DMS53 treated with DMSO at 0.1 percent for 48 hours (cell line): ENCODE measurements around the gene TMEM238.

Experiments
- DNase-seq: peaks from one replicate; lab custom pipeline; 2025; ENCODE audit not compliant: unreplicated experiment; lab: John Stamatoyannopoulos, UW

TMEM238 gene

DNA sequence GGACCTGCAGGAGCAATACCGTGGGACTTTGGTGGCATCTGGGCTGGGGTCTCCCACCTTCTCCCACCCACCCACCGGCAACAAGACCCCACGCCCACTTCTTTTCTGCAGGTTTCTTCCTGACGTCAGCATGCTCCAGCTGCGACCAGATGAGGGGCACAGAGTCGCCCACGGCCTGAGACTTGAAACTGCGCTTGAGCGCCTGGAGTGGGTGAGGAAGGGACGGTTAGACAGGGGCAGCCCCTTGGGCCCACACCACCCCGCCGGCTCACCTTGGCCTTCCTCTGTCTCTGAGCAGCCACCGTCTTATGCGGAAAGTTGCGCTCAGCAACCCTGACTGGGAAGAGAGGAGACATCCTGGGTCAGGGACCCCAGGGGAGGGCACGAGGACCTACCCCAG, 23.2 kb downstream of the TMEM238 start:
- no peak for DNase-seq

DNA sequence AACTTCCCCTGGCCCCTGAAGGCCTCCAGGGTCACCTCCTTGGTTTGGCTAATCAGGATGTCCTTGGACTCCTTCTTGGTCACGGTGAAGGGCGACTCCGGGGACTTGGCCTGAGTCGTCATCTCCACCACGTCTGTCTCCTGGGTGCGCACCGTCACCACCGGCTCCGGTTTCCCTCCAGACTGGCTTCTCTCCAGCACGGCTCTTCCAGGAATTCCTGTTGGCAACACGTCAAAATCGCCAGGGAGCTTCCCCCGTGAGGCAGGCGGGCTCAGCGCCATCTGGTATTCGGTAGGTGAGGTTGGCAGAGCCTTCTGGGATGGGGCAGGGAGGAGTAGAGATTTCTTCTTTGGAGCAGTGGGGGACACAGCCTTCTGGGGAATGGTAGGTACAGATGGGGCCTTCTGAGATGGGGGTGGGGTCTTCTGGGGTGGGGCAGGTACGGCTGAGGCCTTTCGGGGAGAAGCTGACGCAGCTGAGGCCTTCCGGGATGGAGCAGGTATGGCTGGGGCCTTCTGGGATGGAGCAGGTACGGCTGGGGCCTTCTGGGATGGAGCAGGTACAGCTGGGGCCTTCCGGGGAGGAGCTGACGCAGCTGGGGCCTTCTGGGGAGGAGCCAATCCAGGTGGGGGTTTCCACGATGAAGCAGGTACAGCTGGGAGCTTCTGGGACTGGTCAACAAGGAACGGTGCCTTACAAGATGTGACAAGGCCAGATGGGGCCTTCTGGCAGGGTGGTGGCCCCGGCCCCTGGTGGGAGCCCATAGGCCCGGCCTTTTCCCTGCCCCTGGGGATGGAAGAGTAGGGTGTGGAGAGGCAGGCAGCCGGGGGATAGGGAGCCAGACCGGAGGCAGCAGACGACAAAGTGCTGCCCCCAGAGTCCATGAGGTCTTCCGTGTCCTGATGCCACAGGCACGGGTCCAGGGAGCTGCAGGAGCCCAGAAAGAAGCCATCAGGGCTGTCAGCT, 24.9 kb downstream of the TMEM238 start:
- no peak for DNase-seq

DNA sequence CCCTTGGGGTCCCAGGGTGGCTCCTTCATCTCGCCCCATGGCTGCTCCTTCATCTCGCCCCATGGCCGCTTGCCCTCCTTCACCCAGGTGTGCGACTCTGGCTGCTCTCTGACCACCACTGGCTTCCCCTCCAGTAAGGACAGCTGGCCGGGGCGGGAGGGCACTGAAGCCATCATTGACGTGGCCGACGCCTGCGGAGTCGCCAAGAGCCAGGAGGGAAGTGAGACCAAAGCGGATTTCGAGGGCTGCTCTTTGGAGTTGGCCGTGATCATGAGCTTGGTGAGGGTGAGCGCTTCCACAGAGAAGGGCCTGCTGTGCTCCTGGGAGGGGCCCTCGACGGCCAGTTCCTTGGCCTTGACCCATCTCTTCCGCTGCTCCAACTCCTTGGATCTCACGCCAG, 25.6 kb downstream of the TMEM238 start:
- DNase-seq = no peak

DNA sequence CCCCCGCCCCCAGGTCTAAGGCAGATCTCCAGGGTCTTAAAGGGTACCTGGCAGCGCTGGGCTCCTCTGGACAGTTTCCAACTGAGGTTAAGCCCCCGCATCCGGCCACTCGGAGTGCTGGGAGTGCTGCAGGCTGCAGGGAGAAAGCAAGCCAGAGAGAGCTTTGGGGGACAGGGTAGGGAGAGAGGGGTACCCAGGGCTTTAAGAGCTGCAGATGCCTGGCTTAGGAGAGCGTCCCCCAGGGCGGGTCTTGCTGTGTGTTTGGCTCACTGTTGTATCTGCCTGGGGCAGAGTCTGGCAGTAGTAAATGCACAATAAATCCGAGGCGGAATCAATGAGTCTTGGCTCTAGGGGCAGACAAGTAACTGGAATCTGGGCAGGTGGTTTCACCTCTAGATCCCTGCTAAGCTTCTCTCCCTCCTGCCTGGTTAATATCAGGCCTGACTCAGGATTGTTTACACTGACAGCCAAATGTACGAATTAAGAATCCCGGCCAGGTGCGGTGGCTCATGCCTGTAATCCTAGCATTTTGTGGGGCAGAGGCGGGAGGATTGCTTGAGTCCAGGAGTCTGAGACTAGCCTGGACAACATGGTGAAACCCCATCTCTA, 28.8 kb downstream of the TMEM238 start:
- DNase-seq = no peak

DNA sequence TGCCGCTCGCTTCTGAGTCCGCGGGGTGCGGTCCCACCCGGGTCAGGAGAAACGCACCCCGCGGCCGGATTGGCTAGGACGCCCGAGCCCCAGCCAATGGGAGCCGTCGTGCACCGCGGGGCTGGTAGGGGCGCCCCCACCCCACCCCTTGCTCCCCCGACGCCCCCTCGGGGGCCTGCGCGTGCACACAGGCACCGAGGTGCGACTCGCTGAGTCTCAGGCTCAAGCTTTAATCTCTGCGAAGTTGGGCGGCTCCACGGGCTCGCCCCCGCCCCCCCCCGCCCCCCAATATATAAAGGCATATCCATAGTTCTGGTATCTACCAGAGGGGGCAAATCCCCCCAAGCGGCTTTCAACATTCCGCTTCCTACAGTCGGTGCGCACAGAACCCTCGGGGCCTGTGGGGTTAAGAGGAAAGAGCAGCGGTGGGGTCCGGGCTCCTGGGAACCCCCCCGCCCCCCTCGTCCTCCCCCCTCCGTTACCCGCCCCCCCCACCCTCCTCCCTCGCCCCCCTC, 29.3 kb downstream of the TMEM238 start, which contains the start of gene COX6B2:
COX6B2 (minus strand) TSS at position 22 of the 515 bp plus-strand sequence. CDS start 198 bp downstream, outside the sequence.
- DNase-seq = no peak

DNA sequence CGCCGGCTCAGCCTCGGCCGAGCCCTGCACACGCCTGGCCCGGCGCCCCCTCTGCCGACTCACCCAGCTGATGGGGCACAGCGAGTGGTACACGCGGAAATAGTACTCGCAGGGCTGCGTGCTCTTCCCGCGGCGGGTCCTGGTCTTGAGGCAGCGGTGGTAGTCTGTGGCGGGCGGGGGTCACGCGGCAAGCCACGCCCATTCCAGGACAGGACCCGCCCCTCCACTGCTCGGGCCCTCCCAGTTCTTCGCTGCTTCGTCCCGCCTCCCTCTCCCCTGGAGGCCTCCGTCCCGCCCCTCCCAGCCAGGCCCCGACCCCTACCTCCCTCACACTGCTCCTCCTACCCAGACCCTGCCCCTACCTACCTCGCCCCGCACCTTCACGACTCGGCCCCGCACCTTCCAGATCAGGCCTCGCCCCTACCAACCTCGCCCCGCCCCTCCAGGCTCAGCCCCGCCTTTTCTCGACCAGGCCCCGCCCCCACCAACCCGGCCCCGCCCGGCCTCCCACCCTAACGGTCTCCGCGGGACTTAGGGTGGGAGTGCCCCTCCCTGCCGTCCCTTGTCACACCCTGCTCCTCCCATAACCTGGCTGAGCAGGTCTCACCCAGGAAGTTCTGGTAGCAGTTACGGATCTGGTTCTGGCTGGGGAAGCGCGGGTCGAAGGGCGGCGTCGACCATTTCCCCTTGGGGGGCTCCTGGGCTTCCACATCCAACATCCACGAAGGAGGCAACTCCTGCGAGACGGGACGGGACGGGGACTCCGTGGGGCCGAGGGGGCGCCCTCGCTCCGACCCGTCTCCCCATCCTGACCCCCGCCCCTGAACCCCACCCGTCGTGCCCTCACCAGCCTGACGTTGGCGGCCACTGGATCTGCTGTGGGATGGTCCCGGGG, 30.0 kb downstream of the TMEM238 start:
- no peak for DNase-seq

DNA sequence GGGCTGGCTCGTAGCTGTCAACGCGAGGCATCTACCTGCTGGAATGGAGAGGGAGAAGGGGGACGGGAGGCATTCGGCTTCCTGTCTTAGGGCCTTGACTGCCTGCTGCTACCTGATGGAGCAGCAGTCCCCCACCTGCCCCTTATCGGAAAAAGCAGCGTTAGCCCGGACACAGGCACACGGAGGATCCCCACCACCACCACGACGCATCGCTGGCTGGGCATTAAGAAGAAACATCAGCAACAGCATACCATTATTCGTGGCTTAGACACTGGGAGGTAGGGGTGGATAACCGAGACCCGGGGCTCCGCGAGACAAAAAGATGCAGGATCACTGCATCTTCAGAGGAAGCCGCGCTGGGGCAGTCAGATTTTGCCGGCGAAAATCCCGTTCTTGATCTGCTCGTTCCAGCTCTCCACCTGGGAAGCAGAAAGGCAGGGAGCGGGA, 30.7 kb downstream of the TMEM238 start:
- no peak for DNase-seq

DNA sequence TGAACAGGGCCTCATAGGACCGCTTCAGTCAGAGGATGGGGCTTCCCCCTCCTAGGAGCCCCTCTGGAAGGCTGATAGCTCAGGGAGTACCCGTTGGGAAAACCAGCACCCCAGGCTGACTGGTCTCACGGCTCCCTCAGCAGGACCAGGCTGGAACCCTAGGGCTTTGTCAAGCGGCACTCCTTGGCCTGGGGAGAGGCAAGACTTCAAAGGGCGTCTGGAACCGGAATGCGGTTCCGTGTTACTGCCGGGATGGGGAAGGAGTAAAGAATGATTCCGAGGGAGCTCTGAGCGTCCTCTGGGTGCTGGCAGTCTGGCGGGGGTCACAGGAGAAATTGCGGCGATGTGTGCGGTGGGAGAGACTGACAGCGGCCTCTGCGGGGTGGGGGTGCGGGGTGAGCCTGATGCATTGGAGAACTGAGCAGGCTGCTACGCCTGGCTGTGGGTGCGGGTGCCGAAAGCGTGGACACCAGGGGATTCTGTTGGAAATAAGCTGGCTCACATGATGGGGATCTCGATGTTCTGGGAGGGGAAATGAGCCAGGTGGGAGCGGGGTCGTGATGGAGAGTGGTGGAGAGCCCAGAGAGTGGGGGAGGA, 31.4 kb downstream of the TMEM238 start:
- no peak for DNase-seq

DNA sequence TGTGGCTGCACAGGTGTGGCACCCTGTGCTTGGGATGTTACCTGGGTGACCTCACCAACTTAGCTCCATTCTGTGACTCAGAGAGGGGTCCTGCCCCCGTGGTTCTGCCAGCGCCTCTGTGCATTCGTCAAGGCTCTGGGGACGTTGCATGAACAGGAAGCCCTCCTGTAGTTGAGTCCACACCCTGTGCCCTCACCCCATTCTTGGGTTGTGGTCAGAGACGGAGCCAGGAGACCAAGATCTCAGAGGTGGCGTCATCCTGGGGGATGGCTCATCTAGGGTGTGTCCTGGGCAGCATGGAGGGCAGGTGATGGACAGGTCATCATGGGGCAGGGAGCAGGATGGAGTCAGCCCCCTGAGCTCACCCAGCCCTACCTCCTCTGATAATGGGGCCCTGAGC, 32.1 kb downstream of the TMEM238 start:
- DNase-seq = no peak

DNA sequence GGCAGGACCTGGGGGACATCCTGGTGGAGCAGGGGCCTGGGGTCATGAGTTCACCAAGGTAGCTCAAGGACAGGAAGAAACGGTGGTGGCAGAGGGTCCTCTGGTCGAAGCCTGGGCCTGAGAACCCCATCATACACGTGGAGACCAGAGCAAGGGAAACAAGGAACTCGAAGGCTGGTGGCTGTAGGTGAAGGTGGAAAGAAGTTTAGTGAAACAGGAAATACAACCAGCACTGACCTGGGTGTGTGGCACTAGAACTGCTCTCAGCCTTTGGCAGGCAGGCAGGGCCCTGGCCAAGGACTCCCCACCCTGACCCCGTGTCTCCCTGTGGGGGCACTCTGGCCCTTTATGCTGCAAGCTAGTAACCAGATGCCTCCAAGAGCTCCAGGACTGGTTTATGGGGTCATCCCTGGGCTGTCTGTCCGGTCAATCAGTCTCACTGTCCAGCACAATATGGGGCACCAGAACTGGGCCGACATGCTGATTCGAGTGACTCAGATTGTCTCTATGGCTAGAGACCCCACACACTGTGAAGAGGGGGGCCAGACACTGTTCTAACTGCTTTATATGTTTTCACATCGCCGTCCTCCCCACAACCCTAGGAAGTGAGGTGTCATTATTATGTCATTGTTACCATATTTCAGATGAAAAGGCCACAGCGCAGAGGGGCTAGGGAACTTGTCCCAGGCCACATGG, 33.3 kb downstream of the TMEM238 start:
- no peak for DNase-seq

DNA sequence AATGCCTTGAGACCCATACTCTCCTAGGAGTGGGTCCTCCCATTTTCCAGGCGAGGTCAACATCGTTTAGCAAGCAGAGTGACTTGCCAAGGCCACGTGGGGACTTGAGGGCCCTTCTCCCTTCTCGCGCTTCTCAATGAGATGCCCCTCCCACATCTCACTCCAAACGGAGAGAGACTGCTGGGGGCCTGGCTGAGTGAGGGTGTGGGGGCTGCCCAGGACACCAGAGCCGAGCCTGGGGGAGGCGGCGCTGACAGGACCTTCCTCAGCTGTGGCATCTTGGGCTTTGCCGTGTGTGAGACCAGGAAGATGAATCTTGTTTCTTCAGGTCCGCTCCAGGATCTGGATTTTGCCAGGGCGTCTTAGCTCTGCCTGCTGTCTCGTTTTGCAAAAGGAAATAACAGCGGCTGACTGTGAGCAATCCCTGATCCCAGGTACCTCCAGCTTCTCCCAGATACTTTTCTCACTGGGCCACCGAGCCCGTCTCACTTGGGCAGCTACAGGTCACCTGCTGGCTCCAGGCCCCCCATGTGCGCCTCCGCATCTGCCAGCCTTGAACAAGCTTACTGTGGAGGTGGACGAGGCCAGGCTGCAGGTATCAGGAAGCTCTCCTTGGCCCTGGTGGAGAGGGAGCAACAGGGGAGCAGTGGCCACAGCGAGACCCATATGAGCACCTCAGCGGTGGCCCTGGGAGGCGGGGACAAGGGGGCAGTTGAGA, 35.6 kb downstream of the TMEM238 start:
- no peak for DNase-seq

DNA sequence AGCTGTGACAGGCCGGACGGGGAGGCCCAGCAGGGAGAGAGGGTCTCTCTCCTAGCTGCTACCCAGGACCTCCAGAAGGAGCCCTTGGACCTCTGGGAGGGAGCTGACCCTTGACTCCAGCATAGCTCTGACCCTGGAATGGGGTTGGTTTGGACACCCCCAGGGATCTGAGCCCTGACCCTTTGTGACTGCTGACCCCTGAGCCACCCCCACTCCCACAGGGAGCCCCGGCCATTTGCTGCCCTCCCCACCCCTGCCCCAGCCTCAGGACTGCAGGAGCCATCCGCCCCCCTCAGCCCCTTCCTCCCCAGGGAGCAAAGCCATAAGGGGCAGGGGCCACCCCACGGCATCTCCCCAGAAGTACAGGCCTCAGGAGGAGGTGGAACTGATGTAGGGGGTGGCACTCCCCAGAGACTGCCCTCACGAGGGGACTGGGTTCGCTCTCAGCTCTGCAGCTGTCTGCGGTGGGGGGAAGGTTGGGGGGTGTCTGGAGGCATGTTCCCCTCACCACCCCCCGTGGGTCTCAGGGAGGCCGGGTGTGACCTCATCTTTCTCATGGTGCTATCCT, 36.6 kb downstream of the TMEM238 start:
- DNase-seq = no peak

DNA sequence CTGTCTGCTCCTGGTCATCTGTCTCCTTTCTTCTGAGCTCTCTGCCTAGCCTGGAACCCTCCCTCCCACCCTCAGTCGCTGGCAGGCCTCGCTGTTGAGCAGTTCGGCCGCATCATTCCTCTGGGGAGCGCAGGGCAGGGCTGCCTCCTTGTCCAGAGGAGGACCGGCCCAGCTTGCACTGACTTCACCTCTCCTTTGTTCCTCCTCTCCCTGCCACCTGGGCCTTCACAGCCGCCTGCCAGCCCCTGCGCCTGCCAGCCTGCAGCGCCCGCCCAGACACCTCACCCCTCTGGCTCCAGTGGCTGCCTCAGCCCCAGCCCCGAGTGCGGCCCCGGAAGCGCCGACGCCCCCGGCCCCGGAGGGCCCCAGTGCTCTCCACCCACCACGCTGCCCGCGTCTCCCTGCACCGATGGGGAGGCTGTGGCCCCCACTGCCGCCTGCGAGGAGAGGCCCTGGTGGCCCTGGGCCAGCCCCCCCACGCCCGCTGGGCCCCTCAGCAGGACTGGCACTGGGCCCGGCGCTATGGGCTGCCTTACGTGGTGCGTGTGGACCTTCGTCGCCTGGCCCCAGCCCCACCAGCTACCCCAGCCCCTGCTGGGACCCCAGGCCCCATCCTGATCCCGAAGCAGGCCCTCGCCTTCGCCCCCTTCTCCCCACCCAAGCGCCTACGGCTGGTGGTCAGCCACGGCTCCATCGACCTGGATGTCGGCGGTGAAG, 37.2 kb downstream of the TMEM238 start:
- no peak for DNase-seq

DNA sequence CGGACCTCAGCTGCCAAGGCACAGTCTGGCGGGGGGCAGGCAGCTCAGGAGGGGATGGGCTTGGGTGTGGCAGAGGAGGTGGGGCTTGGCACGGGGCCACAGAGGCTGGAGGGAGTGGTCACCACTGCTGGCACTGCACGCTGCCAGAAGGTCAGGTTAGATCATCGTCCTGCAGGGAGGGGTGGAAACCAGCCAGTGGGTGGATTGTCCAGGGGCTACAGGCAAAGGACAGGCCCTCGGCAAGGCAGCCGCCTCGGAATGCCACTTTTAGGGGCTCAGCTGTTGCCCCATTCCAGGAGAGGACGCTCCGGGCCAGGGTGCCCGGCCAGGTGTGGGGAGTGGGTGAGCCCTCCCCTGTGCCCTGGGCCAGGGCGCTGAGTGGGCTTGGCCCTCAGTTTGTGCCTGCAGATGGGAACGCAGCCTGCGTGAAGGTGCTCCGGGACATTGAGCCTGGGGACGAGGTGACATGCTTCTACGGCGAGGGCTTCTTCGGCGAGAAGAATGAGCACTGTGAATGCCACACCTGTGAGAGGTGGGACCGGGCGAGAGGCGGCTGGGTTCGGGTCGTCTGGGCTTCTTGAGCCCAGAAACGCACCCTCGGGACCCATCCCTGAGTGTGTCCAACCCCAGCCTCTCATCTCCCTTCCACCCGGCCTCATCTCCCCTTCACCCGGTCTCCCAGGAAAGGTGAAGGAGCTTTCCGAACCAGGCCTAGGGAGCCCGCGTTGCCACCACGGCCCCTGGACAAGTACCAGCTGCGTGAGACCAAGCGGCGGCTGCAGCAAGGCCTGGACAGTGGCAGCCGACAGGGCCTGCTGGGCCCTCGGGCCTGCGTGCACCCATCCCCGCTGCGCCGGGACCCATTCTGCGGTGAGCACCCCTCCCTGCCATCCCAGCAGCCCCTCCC, 38.0 kb downstream of the TMEM238 start:
- no peak for DNase-seq

DNA sequence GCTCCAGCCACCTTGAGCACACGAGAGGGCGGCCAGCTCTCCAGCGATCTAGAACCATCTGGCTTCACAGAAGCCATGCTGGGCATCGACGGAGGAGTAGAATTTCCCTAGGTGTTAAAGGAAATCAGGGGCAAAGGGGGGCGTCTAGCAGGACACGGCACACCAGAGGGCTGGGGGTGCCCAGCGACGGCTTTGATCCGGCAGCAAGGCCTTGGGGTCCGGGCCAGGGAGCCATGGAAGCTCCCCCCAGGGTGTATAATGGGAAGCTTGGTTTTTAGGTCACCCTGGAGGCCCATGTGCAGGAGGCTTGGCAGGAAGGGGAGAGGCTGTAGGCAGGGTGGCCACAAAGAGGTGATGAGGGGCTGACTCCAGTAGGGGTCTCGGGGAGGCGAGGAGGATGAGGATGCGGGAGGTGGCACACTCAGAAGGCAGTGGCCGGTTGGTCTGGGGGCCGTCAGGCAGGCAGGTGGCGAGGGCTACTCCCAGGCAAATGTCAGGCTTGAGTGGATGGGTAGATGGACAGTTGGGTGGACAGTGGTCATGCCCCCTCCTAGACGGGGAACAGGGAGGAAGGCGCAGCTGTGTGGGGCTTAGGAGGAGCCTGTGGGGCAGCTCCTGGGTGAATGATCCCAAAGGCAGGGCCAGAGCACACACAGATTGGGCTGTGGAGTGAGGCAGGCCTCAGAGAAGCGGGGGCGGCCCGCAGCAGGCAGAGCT, 38.8 kb downstream of the TMEM238 start:
- DNase-seq = no peak

DNA sequence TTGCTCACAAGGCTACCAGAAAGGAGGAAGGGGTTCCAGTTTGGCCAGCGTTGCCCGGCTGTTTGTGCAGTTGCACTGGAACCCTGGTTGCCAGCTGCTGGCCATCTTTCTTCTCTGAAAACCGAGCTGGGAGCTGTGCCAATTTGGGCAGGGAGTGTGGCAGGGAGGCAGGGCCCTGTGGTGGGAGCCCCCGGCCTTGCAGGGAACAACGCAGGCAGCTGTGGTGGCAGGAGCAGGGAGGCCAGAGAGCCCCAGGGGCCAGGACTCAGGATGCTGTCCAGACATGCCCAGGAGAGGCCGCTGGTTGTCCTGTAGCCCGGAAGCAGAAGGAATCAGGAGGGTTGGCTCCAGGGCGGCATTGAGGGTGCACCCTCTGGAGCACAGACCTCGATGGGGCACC, 39.6 kb downstream of the TMEM238 start:
- DNase-seq = no peak
